Endothelial cell of umbilical vein (primary cell): Measurements from ENCODE around the gene DIAPH2.

ENCODE experiments used
- EZH2 ChIP-seq: IDR thresholded peaks from 2 replicates; pipeline ENCODE4 v1.6.1; 2012; ENCODE audit warnings: borderline replicate concordance, low read depth, mild to moderate bottlenecking, moderate library complexity, low read length, inconsistent platforms; ENCODE audit not compliant: severe bottlenecking
- GATA2 ChIP-seq: IDR thresholded peaks from 2 replicates; pipeline ENCODE4 v1.7.0; 2011; ENCODE audit warnings: low read depth, mild to moderate bottlenecking, moderate library complexity, mixed read lengths, low read length; ENCODE audit not compliant: insufficient read length, insufficient read depth
- JUN ChIP-seq: IDR thresholded peaks from 2 replicates; pipeline ENCODE4 v1.6.1; 2011; ENCODE audit warnings: borderline replicate concordance, low read depth; ENCODE audit not compliant: insufficient read length, insufficient read depth
- MYC ChIP-seq: IDR thresholded peaks from one replicate; pipeline ENCODE4 v1.6.1; 2011; ENCODE audit warnings: mild to moderate bottlenecking, low read depth, low read length
- POLR2A ChIP-seq: IDR thresholded peaks from 2 replicates; pipeline ENCODE4 v1.6.1; 2012; ENCODE audit warnings: low read depth, mild to moderate bottlenecking, control low read depth, low read length
- POLR2AphosphoS5 ChIP-seq: IDR thresholded peaks from 2 replicates; pipeline ENCODE4 v1.6.1; 2012; ENCODE audit warnings: low read depth, mild to moderate bottlenecking, control low read depth, low read length, moderate library complexity; ENCODE audit not compliant: insufficient read depth
- TF ChIP-seq, protein P1 (sequence below), 2 donors: IDR thresholded peaks; 1 replicate in 1 of 2; 2 replicates in 1 of 2; pipeline ENCODE4 v1.5.1; 2011; ENCODE audit warnings: low read length in 2 of 2, mild to moderate bottlenecking in 2 of 2, moderate library complexity in 2 of 2, control low read depth in 1 of 2, inconsistent platforms in 1 of 2, low read depth in 1 of 2; ENCODE audit not compliant: insufficient read depth in 1 of 2; ENCODE audit errors: extremely low read depth in 1 of 2
- TF ChIP-seq, protein P2 (sequence below): IDR thresholded peaks from 2 replicates; pipeline ENCODE4 v1.6.1; 2011; ENCODE audit not compliant: insufficient read depth, insufficient read length

DNA sequence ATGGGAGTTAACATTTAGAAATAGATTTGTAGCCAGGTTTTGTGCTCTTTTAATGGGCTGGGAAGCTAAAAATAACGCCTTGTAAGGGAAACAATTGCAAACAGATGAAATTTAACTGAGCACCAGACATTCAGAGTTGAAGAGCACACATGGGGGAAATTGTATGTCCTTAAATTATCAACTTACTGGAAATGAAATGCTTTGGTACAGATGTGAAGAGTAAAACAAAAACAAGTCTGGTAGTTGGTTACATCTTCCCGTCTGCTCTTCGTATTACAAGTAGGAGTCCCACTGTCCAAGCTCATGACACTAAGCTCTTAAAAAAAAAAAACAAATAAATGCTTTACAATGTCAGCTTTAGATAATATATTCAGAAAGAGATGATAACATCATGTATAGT is 139.5 kb downstream of the DIAPH2 start:
- TF ChIP-seq, protein P1, sequence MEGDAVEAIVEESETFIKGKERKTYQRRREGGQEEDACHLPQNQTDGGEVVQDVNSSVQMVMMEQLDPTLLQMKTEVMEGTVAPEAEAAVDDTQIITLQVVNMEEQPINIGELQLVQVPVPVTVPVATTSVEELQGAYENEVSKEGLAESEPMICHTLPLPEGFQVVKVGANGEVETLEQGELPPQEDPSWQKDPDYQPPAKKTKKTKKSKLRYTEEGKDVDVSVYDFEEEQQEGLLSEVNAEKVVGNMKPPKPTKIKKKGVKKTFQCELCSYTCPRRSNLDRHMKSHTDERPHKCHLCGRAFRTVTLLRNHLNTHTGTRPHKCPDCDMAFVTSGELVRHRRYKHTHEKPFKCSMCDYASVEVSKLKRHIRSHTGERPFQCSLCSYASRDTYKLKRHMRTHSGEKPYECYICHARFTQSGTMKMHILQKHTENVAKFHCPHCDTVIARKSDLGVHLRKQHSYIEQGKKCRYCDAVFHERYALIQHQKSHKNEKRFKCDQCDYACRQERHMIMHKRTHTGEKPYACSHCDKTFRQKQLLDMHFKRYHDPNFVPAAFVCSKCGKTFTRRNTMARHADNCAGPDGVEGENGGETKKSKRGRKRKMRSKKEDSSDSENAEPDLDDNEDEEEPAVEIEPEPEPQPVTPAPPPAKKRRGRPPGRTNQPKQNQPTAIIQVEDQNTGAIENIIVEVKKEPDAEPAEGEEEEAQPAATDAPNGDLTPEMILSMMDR (IDR thresholded peaks at IDR 0.05; ENCODE audit: extremely low read depth in 1 of 2, insufficient read depth in 1 of 2, low read depth in 1 of 2, low read length in 2 of 2) = no peak
- TF ChIP-seq POLR2AphosphoS5 = no peak
- TF ChIP-seq EZH2 = no peak
- TF ChIP-seq MYC = no peak
- TF ChIP-seq POLR2A = no peak
- TF ChIP-seq, protein P2, sequence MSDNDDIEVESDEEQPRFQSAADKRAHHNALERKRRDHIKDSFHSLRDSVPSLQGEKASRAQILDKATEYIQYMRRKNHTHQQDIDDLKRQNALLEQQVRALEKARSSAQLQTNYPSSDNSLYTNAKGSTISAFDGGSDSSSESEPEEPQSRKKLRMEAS = no peak
- TF ChIP-seq JUN = no peak
- no peak for TF ChIP-seq GATA2
